Measurements from ENCODE around the gene MRAS. TPM values are rescaled to one million over a fixed set of nuclear protein-coding genes. Genes with fewer than 3 reads are reported as not detected.

MRAS gene
- total and polyA plus RNA-seq, 4 donors, result 12.6 to 28.7 (median 22.3) TPM

DNA sequence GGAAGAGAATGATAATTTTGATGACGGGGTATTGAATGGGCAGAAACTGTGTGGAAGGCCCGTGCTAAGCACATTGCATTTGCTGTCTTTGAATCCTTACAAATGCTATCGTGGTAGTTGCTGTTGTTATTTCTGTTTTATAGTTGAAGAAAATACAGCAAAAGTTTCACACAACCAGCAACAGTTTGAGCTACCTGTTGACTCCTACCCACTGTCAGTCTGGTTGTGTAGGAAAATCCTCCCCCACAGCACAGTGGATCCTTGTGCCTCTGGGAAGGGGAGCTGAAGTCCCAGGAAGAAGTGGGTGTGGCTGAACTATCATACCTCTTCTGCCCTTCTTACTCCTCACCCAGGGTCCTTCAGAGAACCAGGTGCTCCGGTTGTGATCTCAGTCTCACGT is 29.4 kb downstream of the MRAS start:
- TF ChIP-seq, protein P1, sequence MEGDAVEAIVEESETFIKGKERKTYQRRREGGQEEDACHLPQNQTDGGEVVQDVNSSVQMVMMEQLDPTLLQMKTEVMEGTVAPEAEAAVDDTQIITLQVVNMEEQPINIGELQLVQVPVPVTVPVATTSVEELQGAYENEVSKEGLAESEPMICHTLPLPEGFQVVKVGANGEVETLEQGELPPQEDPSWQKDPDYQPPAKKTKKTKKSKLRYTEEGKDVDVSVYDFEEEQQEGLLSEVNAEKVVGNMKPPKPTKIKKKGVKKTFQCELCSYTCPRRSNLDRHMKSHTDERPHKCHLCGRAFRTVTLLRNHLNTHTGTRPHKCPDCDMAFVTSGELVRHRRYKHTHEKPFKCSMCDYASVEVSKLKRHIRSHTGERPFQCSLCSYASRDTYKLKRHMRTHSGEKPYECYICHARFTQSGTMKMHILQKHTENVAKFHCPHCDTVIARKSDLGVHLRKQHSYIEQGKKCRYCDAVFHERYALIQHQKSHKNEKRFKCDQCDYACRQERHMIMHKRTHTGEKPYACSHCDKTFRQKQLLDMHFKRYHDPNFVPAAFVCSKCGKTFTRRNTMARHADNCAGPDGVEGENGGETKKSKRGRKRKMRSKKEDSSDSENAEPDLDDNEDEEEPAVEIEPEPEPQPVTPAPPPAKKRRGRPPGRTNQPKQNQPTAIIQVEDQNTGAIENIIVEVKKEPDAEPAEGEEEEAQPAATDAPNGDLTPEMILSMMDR (IDR thresholded peaks at IDR 0.05; ENCODE audit: control extremely low read depth, extremely low read depth), result no peak
- ATAC-seq (ENCODE audit: insufficient read depth, low FRiP score) (no peak), DNase-seq (no peak)
- Histone ChIP-seq H3K4me1 (ENCODE audit: control insufficient read depth in 5 of 5, insufficient read depth in 5 of 5, low read length in 5 of 5) (peaks cover 0 to 19% (median 11%) of the 10 kb centered on the region in 5 donors), H3K9me3 (ENCODE audit: control insufficient read depth in 4 of 4, insufficient read depth in 3 of 4, low read length in 3 of 4) (no peaks in the 10 kb centered on the region), H3K27ac (ENCODE audit: low read depth in 1 of 2, low read length in 1 of 2) (peak overlapping the region in 1 of 2 donors; percentile 59), H3K27me3 (ENCODE audit: control insufficient read depth in 3 of 3, insufficient read depth in 3 of 3, low read length in 2 of 3) (no peaks in the 10 kb centered on the region), H3K9ac (ENCODE audit: insufficient read depth in 1 of 2, low read length in 2 of 2) (no peak overlapping the region), H3K36me3 (ENCODE audit: control insufficient read depth in 4 of 4, insufficient read depth in 4 of 4, low read length in 4 of 4) (peaks cover 0 to 3% (median under 1%) of the 10 kb centered on the region in 4 donors), H3K4me3 (no peak overlapping the region)
- WGBS, 2 donors, result 84 to 94% methylated on average over 5 of the region's 5 CpGs

DNA sequence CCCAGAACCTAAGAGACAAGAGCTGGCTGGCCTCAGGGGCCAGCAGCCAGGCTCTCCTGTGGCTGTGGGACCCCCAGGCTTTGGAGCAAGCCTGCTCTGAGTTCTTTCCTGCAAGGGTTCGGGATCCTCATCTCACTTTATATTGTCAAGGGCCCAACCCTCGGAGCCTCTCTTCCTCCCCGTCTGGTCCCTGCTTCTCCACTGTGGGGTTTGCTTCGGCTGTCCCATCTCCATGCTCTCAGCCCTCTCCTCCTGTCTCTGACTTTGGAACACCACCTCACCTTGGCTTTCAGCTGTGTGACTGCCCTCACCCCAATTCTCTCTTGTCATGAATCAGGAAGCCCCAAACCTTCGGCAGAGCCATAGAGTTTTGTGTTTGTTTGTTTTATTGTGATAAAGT is 30.0 kb downstream of the MRAS start:
- Histone ChIP-seq H3K4me1 (ENCODE audit: control insufficient read depth in 5 of 5, insufficient read depth in 5 of 5, low read length in 5 of 5) (peaks cover 0 to 19% (median 11%) of the 10 kb centered on the region in 5 donors), H3K9me3 (ENCODE audit: control insufficient read depth in 4 of 4, insufficient read depth in 3 of 4, low read length in 3 of 4) (no peaks in the 10 kb centered on the region), H3K9ac (ENCODE audit: insufficient read depth in 1 of 2, low read length in 2 of 2) (no peak overlapping the region), H3K27me3 (ENCODE audit: control insufficient read depth in 3 of 3, insufficient read depth in 3 of 3, low read length in 2 of 3) (no peaks in the 10 kb centered on the region), H3K36me3 (ENCODE audit: control insufficient read depth in 4 of 4, insufficient read depth in 4 of 4, low read length in 4 of 4) (peaks cover 0 to 3% (median under 1%) of the 10 kb centered on the region in 4 donors), H3K4me3 (no peak overlapping the region), H3K27ac (ENCODE audit: low read depth in 1 of 2, low read length in 1 of 2) (peak overlapping the region in 1 of 2 donors; percentile 59)
- WGBS, 2 donors, result 89 to 98% methylated on average over 5 of the region's 5 CpGs
- TF ChIP-seq, protein P1 (IDR thresholded peaks at IDR 0.05; ENCODE audit: control extremely low read depth, extremely low read depth), result no peak
- ATAC-seq (ENCODE audit: insufficient read depth, low FRiP score), result no peak
- DNase-seq, result no peak

DNA sequence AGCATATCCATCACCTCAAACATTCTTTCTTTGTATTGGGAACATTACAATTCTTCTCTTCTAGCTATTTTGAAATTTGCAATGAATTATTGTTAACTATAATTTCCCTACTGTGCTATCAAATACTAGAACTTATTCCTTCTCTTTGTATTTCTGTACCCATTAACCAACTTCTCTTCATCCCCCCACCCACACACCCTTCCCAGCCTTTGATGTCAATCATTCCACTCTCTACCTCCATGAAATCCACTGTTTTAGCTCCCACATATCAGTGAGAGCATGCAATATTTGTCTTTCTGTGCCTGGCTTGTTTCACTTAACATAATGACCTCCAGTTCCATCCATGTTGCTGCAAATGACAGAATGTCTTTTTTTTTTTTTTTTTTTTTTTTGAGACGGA is 30.6 kb downstream of the MRAS start:
- no peak for DNase-seq
- TF ChIP-seq, protein P1 (IDR thresholded peaks at IDR 0.05; ENCODE audit: control extremely low read depth, extremely low read depth), result no peak
- peaks cover 0 to 19% (median 11%) of the 10 kb centered on the region in 5 donors for H3K4me1 ChIP-seq (ENCODE audit: control insufficient read depth in 5 of 5, insufficient read depth in 5 of 5, low read length in 5 of 5)
- H3K9me3 ChIP-seq (ENCODE audit: control insufficient read depth in 4 of 4, insufficient read depth in 3 of 4, low read length in 3 of 4), result no peaks in the 10 kb centered on the region
- no peak for ATAC-seq (ENCODE audit: insufficient read depth, low FRiP score)
- peaks cover 0 to 3% (median under 1%) of the 10 kb centered on the region in 4 donors for H3K36me3 ChIP-seq (ENCODE audit: control insufficient read depth in 4 of 4, insufficient read depth in 4 of 4, low read length in 4 of 4)
- H3K9ac ChIP-seq (ENCODE audit: insufficient read depth in 1 of 2, low read length in 2 of 2), result no peak overlapping the region
- H3K27ac ChIP-seq (ENCODE audit: low read depth in 1 of 2, low read length in 1 of 2), result no peak overlapping the region
- 88 to 100% methylated on average over 1 of the region's 1 CpG for WGBS, 2 donors
- H3K4me3 ChIP-seq, result no peak overlapping the region
- H3K27me3 ChIP-seq (ENCODE audit: control insufficient read depth in 3 of 3, insufficient read depth in 3 of 3, low read length in 2 of 3), result no peaks in the 10 kb centered on the region

DNA sequence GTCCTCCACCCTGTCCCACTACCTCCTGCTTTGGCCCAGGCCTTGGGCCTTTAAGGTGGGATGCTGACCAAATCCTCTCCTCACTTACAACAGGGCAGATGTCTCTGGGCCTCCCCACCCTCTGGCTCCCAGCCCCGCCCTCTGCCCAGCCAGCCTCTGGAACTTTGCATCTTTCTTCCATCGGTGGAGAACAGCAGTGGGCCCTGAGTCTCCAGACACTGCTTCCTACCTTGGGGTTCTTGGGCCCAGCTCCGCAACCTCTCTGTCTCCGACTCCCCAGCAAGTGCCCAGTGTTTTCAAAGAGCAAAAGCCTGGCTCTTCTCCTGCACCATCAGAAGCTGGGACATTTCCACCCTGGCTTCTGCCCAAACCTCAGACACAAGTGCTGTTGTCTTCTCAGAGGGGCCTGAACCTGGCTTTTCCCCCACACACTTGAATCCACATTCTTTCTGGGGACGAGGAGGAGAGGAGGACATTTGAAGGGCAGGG is 33.1 kb downstream of the MRAS start:
- peak overlapping the region in 1 of 2 donors; percentile 0 for H3K9ac ChIP-seq (ENCODE audit: insufficient read depth in 1 of 2, low read length in 2 of 2)
- WGBS, 2 donors, result 65 to 84% methylated on average over 5 of the region's 5 CpGs
- DNase-seq (peak; percentile 2 to 25 (median 3)), ATAC-seq (ENCODE audit: insufficient read depth, low FRiP score) (no peak)
- TF ChIP-seq, protein P1 (IDR thresholded peaks at IDR 0.05; ENCODE audit: control extremely low read depth, extremely low read depth), result no peak
- H3K27ac ChIP-seq (ENCODE audit: low read depth in 1 of 2, low read length in 1 of 2), result peak overlapping the region; percentile 81 to 92
- H3K9me3 ChIP-seq (ENCODE audit: control insufficient read depth in 4 of 4, insufficient read depth in 3 of 4, low read length in 3 of 4), result no peaks in the 10 kb centered on the region
- peaks cover 0 to 21% (median 7%) of the 10 kb centered on the region in 5 donors for H3K4me1 ChIP-seq (ENCODE audit: control insufficient read depth in 5 of 5, insufficient read depth in 5 of 5, low read length in 5 of 5)
- H3K36me3 ChIP-seq (ENCODE audit: control insufficient read depth in 4 of 4, insufficient read depth in 4 of 4, low read length in 4 of 4), result peaks cover 0 to 3% (median under 1%) of the 10 kb centered on the region in 4 donors
- H3K27me3 ChIP-seq (ENCODE audit: control insufficient read depth in 3 of 3, insufficient read depth in 3 of 3, low read length in 2 of 3), result no peaks in the 10 kb centered on the region
- no peak overlapping the region for H3K4me3 ChIP-seq
